HCT116 (cell line): Measurements from ENCODE around the gene MYLK3. TPM values are rescaled to one million over a fixed set of nuclear protein-coding genes. Genes with fewer than 3 reads are reported as not detected.

Experiments used
- ATAC-seq: fragments of 200-7000 bp; cut with Tn5 transposase; 2 replicates; pipeline ENCODE4 v1.9.1; 2020; ENCODE audit warnings: mild to moderate bottlenecking, moderate library complexity
- BruUV-seq: library from RNA; stranded (reverse); fragments of 400-500 nt; replicated peaks from 2 replicates; lab custom pipeline; 2021; lab: Mats Ljungman, UMichigan
- CTCF ChIA-PET: fragments of 300-600 bp; sonication (Branson Sonifier 250); formaldehyde crosslinking; loops from one replicate; lab custom pipeline; 2021; ENCODE audit warnings: antibody characterized with exemption; lab: Charles Lee
- POLR2A ChIA-PET: fragments of 300-600, 350-600 bp; sonication (Branson Sonifier 250); formaldehyde crosslinking; loops from one replicate; lab custom pipeline; 2021; ENCODE audit warnings: antibody characterized with exemption; lab: Charles Lee
- RAD21 ChIA-PET, 2 experiments: fragments of 300-600 bp; sonication (Branson Sonifier 250); formaldehyde crosslinking; loops; one replicate each; lab custom pipeline; 2023; ENCODE audit warnings: low total read pairs in 2 of 2; ENCODE audit not compliant: uncharacterized antibody in 2 of 2, unreplicated experiment in 2 of 2, low non-redundant PET in 1 of 2; lab: Charles Lee
- DNase-seq: peaks from one replicate; pipeline ENCODE4 v3.0.0-alpha.2; 2010; ENCODE audit warnings: low read depth, low spot score
- H2AFZ ChIP-seq: fragments of 200-600 bp; shearing (Covaris generic), sonication (generic); 2 replicates; pipeline ENCODE4 v1.6.1; 2017; ENCODE audit warnings: low read depth, mixed run types, mixed read lengths, antibody characterized with exemption, low read length; ENCODE audit not compliant: poor library complexity, severe bottlenecking
- H3K27ac ChIP-seq: 2 replicates; pipeline ENCODE4 v1.5.1; 2012; ENCODE audit warnings: low read depth, low read length
- H3K27me3 ChIP-seq: fragments of 200-600 bp; sonication (generic); 2 replicates; pipeline ENCODE4 v1.6.1; 2016; ENCODE audit warnings: mixed run types, low read length, mixed read lengths; ENCODE audit not compliant: insufficient read depth
- H3K36me3 ChIP-seq, 2 experiments: fragments of 200-500 bp in 1 of 2; fragments of 200-600 bp in 1 of 2; sonication (Bioruptor generic) in 1 of 2; sonication (generic) in 1 of 2; 2 replicates each; pipeline versions ENCODE4 v1.5.1 to v1.6.1; 2014 to 2016; ENCODE audit warnings: low read length in 2 of 2, inconsistent platforms in 1 of 2, mixed read lengths in 1 of 2, mixed run types in 1 of 2; ENCODE audit not compliant: insufficient read depth in 2 of 2, control insufficient read depth in 1 of 2
- H3K4me1 ChIP-seq, 2 experiments: fragments of 200-600 bp in 1 of 2; sonication (generic) in 1 of 2; 2 replicates each; pipeline versions ENCODE4 v1.5.1 to v1.6.1; 2012 to 2017; ENCODE audit warnings: low read length in 2 of 2, inconsistent platforms in 1 of 2, mild to moderate bottlenecking in 1 of 2, mixed read lengths in 1 of 2, mixed run types in 1 of 2, moderate library complexity in 1 of 2; ENCODE audit not compliant: insufficient read depth in 2 of 2, control insufficient read depth in 1 of 2
- H3K4me2 ChIP-seq: fragments of 200-600 bp; sonication (generic); 2 replicates; pipeline ENCODE4 v1.6.1; 2017; ENCODE audit warnings: mixed run types, low read length, mixed read lengths
- H3K4me3 ChIP-seq, 2 experiments: fragments of 200-600 bp in 1 of 2; sonication (generic) in 1 of 2; replicated peaks in 1 of 2; 2 replicates each; pipeline ENCODE4 v1.5.1; 2011 to 2016; ENCODE audit warnings: low read length in 2 of 2, control low read depth in 1 of 2, low read depth in 1 of 2, mild to moderate bottlenecking in 1 of 2, mixed read lengths in 1 of 2, mixed run types in 1 of 2
- H3K79me2 ChIP-seq: fragments of 200-600 bp; sonication (generic); 2 replicates; pipeline ENCODE4 v1.6.1; 2017; ENCODE audit warnings: mild to moderate bottlenecking, mixed run types, low read length, moderate library complexity, mixed read lengths; ENCODE audit not compliant: insufficient read depth
- H3K9ac ChIP-seq: fragments of 200-600 bp; sonication (generic); 2 replicates; pipeline ENCODE4 v1.6.1; 2016; ENCODE audit warnings: low read length, mixed read lengths
- H3K9me2 ChIP-seq: fragments of 200-600 bp; sonication (generic), shearing (Covaris generic); 2 replicates; pipeline ENCODE4 v1.6.1; 2017; ENCODE audit warnings: mixed run types, mild to moderate bottlenecking, moderate library complexity; ENCODE audit not compliant: insufficient read depth
- H3K9me3 ChIP-seq, 2 experiments: fragments of 200-500 bp in 1 of 2; fragments of 200-600 bp in 1 of 2; sonication (Bioruptor generic) in 1 of 2; sonication (generic) in 1 of 2; 2 replicates each; pipeline ENCODE4 v1.6.1; 2014 to 2017; ENCODE audit warnings: low read length in 2 of 2, mixed read lengths in 2 of 2, inconsistent platforms in 1 of 2, low read depth in 1 of 2, mild to moderate bottlenecking in 1 of 2, mixed run types in 1 of 2, moderate library complexity in 1 of 2; ENCODE audit not compliant: control insufficient read depth in 1 of 2, insufficient read depth in 1 of 2
- H4K20me1 ChIP-seq: fragments of 200-600 bp; sonication (generic), shearing (Covaris generic); 2 replicates; pipeline ENCODE4 v1.6.1; 2017; ENCODE audit warnings: mixed run types, mild to moderate bottlenecking, moderate library complexity; ENCODE audit not compliant: insufficient read depth
- ATF3 ChIP-seq: IDR thresholded peaks from 2 replicates; pipeline ENCODE4 v1.6.1; 2012
- EGR1 ChIP-seq: IDR thresholded peaks from 2 replicates; pipeline ENCODE4 v1.6.1; 2012; ENCODE audit warnings: low read depth
- EZH2phosphoT487 ChIP-seq: fragments of 200-600 bp; IDR thresholded peaks from 2 replicates; pipeline ENCODE4 v1.6.1; 2018; ENCODE audit warnings: antibody characterized with exemption, borderline replicate concordance
- FOSL1 ChIP-seq: IDR thresholded peaks from 2 replicates; pipeline ENCODE4 v1.6.1; 2012; ENCODE audit warnings: low read depth
- JUND ChIP-seq: IDR thresholded peaks from 2 replicates; pipeline ENCODE4 v1.6.1; 2012
- POLR2AphosphoS5 ChIP-seq: IDR thresholded peaks from 2 replicates; pipeline ENCODE4 v1.6.1; 2011; ENCODE audit warnings: mild to moderate bottlenecking, low read depth, low read length, moderate library complexity
- SIN3A ChIP-seq: IDR thresholded peaks from 2 replicates; pipeline ENCODE4 v1.6.1; 2012; ENCODE audit warnings: low read depth
- SRF ChIP-seq: IDR thresholded peaks from 2 replicates; pipeline ENCODE4 v1.6.1; 2012; ENCODE audit warnings: low read depth
- ZBTB33 ChIP-seq: IDR thresholded peaks from 2 replicates; pipeline ENCODE4 v1.6.1; 2011; ENCODE audit warnings: mild to moderate bottlenecking, low read length, moderate library complexity; ENCODE audit not compliant: insufficient replicate concordance; ENCODE audit errors: extremely low read depth
- ZNF274 ChIP-seq: fragments of 200-500 bp; sonication (Bioruptor generic); IDR thresholded peaks from 2 replicates; pipeline ENCODE4 v1.6.1; 2014; ENCODE audit warnings: mild to moderate bottlenecking, low read depth, low read length, inconsistent platforms
- intact Hi-C: fragments of 100-400 bp; cut with micrococcal nuclease; formaldehyde crosslinking; loops from 2 replicates; pipeline ENCODE4 v1.10.0; 2022
- total RNA-seq: library from RNA; stranded (reverse); gene quantifications from one replicate; pipeline ENCODE4 v1.2.1, GENCODE V29; 2021; ENCODE audit not compliant: unreplicated experiment
- TF ChIP-seq, protein P1 (sequence below), 3 experiments: fragments of 200-600 bp in 1 of 3; sonication (generic) in 1 of 3; IDR thresholded peaks in 2 of 3; conservative IDR thresholded peaks in 1 of 3; 2 replicates each; pipeline ENCODE4 v1.5.1; 2012 to 2017; ENCODE audit warnings: low read depth in 2 of 3, low read length in 2 of 3, antibody characterized with exemption in 1 of 3, borderline replicate concordance in 1 of 3, control low read depth in 1 of 3, mild to moderate bottlenecking in 1 of 3, mixed read lengths in 1 of 3, mixed run types in 1 of 3, moderate library complexity in 1 of 3; ENCODE audit not compliant: insufficient read depth in 1 of 3
- TF ChIP-seq, protein P2 (sequence below): IDR thresholded peaks from 2 replicates; pipeline ENCODE4 v1.6.1; 2012

The MYLK3 gene
- total RNA-seq, 1 experiment from 2014 or later, result 0.22 TPM

DNA sequence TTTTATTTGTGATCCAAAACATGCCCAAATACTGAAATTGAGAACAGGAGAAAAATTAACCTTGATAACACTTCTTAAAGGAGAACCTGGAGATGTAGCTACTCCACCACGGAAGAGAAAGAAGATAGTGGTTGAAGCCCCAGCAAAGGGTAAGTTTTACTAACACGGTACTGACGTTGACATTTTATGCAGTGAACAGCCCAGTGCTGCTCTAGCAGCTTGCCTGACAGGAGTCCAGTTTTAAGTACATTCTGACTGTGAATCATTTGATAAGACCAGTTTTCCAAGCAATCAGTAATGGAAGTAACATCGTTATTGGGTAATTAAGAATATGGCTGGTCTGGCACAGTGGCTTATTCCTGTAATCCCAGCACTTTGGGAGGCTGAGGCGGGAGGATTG lies 52.2 kb downstream of the MYLK3 start (continued):
- no peak for TF ChIP-seq ZBTB33
- TF ChIP-seq, protein P1, sequence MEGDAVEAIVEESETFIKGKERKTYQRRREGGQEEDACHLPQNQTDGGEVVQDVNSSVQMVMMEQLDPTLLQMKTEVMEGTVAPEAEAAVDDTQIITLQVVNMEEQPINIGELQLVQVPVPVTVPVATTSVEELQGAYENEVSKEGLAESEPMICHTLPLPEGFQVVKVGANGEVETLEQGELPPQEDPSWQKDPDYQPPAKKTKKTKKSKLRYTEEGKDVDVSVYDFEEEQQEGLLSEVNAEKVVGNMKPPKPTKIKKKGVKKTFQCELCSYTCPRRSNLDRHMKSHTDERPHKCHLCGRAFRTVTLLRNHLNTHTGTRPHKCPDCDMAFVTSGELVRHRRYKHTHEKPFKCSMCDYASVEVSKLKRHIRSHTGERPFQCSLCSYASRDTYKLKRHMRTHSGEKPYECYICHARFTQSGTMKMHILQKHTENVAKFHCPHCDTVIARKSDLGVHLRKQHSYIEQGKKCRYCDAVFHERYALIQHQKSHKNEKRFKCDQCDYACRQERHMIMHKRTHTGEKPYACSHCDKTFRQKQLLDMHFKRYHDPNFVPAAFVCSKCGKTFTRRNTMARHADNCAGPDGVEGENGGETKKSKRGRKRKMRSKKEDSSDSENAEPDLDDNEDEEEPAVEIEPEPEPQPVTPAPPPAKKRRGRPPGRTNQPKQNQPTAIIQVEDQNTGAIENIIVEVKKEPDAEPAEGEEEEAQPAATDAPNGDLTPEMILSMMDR (IDR thresholded peaks at IDR 0.05 in 2 of 3, conservative IDR thresholded peaks at IDR 0.05 in 1 of 3; ENCODE audit: borderline replicate concordance in 1 of 3, insufficient read depth in 1 of 3, low read depth in 2 of 3, low read length in 2 of 3), result no peak
- no peak for TF ChIP-seq JUND
- TF ChIP-seq POLR2AphosphoS5, result no peak
- no peak for TF ChIP-seq ZNF274

GRCh38 chr16:46693598-46693997 lies 54.5 kb downstream of the MYLK3 start:
- H4K20me1 ChIP-seq, result peaks cover 4% of the 10 kb centered on the region; the same call in 1 of the 2 replicates
- RAD21 ChIA-PET, result no interaction called here
- no peak overlapping the region for H3K9ac ChIP-seq
- no peak overlapping the region for H3K4me2 ChIP-seq
- no peak overlapping the region for H3K27ac ChIP-seq
- POLR2A ChIA-PET, result no interaction called here
- peaks cover 49 to 60% of the 10 kb centered on the region in 2 experiments for H3K36me3 ChIP-seq
- peaks cover 8 to 12% of the 10 kb centered on the region in 2 experiments; a peak in 2 of 4 replicates for H3K4me1 ChIP-seq
- no peak overlapping the region for H2AFZ ChIP-seq
- no peaks in the 10 kb centered on the region for H3K9me2 ChIP-seq
- ATAC-seq (no peak), DNase-seq (no peak)
- H3K4me3 ChIP-seq, result no peak overlapping the region
- H3K79me2 ChIP-seq, result peaks cover 41% of the 10 kb centered on the region
- CTCF ChIA-PET, result no interaction called here
- no peaks in the 10 kb centered on the region for H3K9me3 ChIP-seq
- intact Hi-C loops, result no loop called here
- BruUV-seq, result no TSS peak
- no peaks in the 10 kb centered on the region for H3K27me3 ChIP-seq
- TF ChIP-seq ATF3 (no peak), EZH2phosphoT487 (no peak), SRF (no peak), ZBTB33 (no peak), SIN3A (no peak), EGR1 (no peak), POLR2AphosphoS5 (no peak), FOSL1 (no peak)
- TF ChIP-seq, protein P2, sequence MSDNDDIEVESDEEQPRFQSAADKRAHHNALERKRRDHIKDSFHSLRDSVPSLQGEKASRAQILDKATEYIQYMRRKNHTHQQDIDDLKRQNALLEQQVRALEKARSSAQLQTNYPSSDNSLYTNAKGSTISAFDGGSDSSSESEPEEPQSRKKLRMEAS, result no peak
- TF ChIP-seq, protein P1 (IDR thresholded peaks at IDR 0.05 in 2 of 3, conservative IDR thresholded peaks at IDR 0.05 in 1 of 3; ENCODE audit: borderline replicate concordance in 1 of 3, insufficient read depth in 1 of 3, low read depth in 2 of 3, low read length in 2 of 3), result no peak
